Fibroblast of skin of right biceps (primary cell): ENCODE measurements around the gene RFPL3.

Experiments used
- DNase-seq: peaks from one replicate; pipeline ENCODE4 v3.0.0-alpha.2; 2013

RFPL3 gene

GRCh38 chr22:32357567-32357966 is at the start of gene RFPL3:
Gene RFPL3 (plus strand): TSS chr22:32357867. CDS start chr22:32358072, 205 bp downstream.
- DNase-seq, result peak; percentile 35

- DNase-seq, result no peak
Observed at GRCh38 chr22:32308191-32308590, 49.5 kb upstream of the RFPL3 start.

- DNase-seq, result no peak
Observed at GRCh38 chr22:32308934-32309333, 48.7 kb upstream of the RFPL3 start.

GRCh38 chr22:32309585-32310251 is 47.9 kb upstream of the RFPL3 start:
- no peak for DNase-seq

- no peak for DNase-seq
Observed at GRCh38 chr22:32310777-32311176, 46.9 kb upstream of the RFPL3 start.

- DNase-seq, result no peak
Observed at GRCh38 chr22:32311551-32312071, 46.1 kb upstream of the RFPL3 start.

- no peak for DNase-seq
Observed at GRCh38 chr22:32312748-32313147, 44.9 kb upstream of the RFPL3 start.

- DNase-seq, result no peak
Observed at GRCh38 chr22:32313532-32313931, 44.1 kb upstream of the RFPL3 start.

- no peak for DNase-seq
Observed at GRCh38 chr22:32317524-32317923, 40.1 kb upstream of the RFPL3 start.

- no peak for DNase-seq
Observed at GRCh38 chr22:32318361-32318760, 39.3 kb upstream of the RFPL3 start.

GRCh38 chr22:32319861-32320406 is 37.7 kb upstream of the RFPL3 start:
- no peak for DNase-seq

- no peak for DNase-seq
Observed at GRCh38 chr22:32322986-32323385, 34.7 kb upstream of the RFPL3 start.

- no peak for DNase-seq
Observed at GRCh38 chr22:32323513-32324164, 34.0 kb upstream of the RFPL3 start.

- DNase-seq, result no peak
Observed at GRCh38 chr22:32324505-32325415, 32.9 kb upstream of the RFPL3 start.

- no peak for DNase-seq
Observed at GRCh38 chr22:32325416-32325801, 32.3 kb upstream of the RFPL3 start.

GRCh38 chr22:32325811-32326237 is 31.8 kb upstream of the RFPL3 start:
- no peak for DNase-seq

- no peak for DNase-seq
Observed at GRCh38 chr22:32326647-32327046, 31.0 kb upstream of the RFPL3 start.

- DNase-seq, result peak; percentile 5
Observed at GRCh38 chr22:32327066-32327465, 30.6 kb upstream of the RFPL3 start.

- DNase-seq, result no peak
Observed at GRCh38 chr22:32327596-32328171, 30.0 kb upstream of the RFPL3 start.

- no peak for DNase-seq
Observed at GRCh38 chr22:32328306-32329201, 29.1 kb upstream of the RFPL3 start.

- no peak for DNase-seq
Observed at GRCh38 chr22:32329202-32329645, 28.4 kb upstream of the RFPL3 start.
